HTR-8/SVneo (cell line): ENCODE data around the gene EIF4E1B.

ENCODE experiments used
- DNase-seq: peaks from one replicate; pipeline ENCODE4 v3.0.0; 2011; ENCODE audit warnings: low spot score, mixed read lengths; ENCODE audit not compliant: insufficient read length
- FAIRE-seq: peaks from 2 replicates; lab custom pipeline; 2011; peaks lifted over from hg19 to GRCh38; lab: Jason Lieb, UNC

The EIF4E1B gene

DNA sequence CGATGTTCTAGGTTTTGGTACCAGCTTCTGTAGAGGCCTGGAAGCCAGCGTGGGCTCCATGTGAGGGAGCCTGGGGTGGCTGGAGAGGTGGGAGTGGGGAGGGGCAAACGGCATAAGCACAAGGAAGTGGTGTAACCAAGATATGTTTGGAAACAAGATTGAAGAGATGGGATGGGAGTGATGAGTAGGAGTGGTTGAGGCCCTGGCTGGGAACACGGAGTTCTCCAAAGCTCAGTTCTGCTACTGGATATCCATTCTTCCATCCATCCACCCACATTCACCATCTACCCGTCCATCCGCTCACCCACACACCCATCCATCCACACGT is 29.0 kb downstream of the EIF4E1B start:
- FAIRE-seq, result no peak
- DNase-seq, result no peak

DNA sequence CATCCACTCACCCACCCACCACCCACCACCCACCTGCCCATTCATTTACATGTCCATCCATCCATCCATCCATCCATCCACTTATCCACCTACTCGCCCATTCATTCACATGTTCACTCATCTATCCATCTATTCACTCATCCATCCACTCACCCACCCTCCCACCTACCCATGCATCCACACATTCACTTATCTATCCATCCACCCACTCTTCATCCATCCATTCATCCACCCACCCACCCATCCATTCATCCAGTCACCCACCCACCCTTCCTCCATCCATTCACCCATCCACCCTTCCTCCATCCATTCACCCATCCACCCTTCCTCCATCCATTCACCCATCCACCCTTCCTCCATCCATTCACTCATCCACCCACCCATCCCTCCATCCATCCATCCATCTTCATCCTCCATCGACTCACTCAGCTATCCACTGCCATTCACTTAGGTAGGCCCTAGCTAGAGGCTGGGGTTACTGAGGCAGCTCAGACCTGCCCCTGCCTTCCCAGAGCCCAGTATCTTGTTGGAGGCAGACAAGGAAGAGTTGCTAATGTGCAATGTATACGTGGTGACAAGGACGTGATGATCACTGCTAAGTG is 29.5 kb downstream of the EIF4E1B start:
- peak; percentile 68 for FAIRE-seq

GRCh38 chr5:176660530-176660859 is 30.0 kb downstream of the EIF4E1B start:
- DNase-seq (no peak), FAIRE-seq (no peak)

More for the DNA sequence above, 29.5 kb downstream of the EIF4E1B start:
- DNase-seq, result no peak

- FAIRE-seq, result peak; percentile 88
- DNase-seq, result peak; percentile 92
Observed at GRCh38 chr5:176660860-176661641, 30.6 kb downstream of the EIF4E1B start.

- no peak for FAIRE-seq
- no peak for DNase-seq
Observed at GRCh38 chr5:176661676-176662075, 31.2 kb downstream of the EIF4E1B start.

DNA sequence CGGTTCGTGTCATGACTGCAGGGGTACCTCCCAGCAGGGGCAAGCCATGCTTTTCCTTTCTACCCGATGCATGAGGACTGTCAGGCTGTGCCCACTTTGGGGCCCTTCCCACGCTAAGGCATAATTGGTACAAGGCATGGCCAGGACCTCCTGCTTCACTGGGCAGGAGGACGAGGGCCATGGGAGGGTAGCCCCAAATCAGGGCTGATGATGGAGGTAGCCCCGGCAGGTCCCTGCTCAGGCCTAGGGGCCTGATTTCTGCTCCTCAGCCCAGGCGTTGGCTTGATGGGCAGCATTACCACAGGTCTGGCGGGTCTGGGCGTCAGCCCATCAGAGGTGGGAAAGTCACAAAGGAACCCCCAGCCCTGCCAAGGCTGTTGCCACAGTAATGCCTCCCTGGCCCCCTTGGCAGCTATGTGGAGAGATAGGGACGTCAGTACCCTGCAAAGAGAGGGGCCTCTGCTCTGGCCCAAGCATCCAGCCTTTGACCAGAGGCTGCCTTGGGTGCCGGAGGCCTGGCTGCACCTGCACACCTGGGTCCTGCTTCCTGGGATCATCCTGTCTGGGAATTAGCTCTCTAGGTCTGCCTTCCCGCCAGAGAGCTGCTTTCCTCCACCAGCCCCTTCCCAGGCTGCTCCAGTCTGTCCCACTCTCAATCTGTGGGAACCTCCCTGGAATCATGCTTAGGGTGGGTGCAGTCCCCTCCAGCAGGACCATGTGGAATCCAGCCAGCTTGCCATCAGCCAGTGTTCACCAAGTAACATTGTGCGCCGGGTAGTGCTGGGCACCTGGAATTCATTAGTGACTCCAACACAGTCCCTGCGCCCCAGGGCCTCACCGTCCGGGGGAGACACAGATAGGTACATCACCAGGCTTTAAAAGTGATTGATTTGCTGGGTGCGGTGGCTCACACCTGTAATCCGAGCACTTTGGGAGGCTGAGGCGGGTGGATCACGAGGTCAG is 32.2 kb downstream of the EIF4E1B start:
- no peak for DNase-seq

DNA sequence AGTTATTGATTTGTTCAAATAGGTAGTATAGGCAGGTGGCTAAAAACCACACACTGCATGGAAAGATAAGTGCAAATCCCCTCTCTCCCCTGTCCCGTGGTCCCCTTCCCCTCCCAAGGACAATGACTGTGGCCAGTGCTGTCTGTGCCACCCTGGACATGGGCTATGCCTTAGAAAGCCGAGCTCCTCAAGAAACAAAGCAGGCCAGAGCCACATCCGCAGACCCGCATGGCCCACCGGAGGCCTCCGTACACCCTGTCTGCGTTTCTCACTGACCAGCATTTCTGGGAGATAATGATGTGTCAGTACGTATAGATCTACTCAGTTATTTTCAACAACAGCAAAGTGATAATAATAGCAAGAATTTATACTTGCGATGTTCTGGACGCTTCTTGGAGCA is 33.1 kb downstream of the EIF4E1B start:
- DNase-seq, result no peak
- FAIRE-seq, result no peak

More for the DNA sequence above, 32.2 kb downstream of the EIF4E1B start:
- FAIRE-seq, result no peak

GRCh38 chr5:176664479-176664878 is 34.0 kb downstream of the EIF4E1B start:
- DNase-seq (no peak), FAIRE-seq (no peak)

DNA sequence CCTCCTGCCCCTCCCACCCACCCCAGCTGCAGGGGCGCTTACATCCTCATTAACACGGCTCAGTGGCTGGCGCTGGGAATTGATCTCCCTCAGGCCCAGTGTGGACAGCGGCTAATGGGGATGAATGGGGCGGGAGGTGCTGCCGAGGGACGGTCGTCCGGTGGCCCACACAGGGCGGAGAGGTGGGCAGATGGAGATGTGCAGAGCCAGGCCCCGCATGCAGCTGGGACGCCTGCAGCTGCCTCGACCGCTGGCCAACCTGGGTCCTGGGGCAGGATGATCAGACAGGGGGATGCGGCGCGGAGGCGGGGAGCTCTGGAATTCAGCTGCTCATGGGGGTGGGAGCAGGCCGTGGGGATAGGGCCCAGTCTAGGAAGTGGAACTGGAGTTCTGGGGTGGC is 34.4 kb downstream of the EIF4E1B start:
- no peak for DNase-seq
- FAIRE-seq, result no peak

DNA sequence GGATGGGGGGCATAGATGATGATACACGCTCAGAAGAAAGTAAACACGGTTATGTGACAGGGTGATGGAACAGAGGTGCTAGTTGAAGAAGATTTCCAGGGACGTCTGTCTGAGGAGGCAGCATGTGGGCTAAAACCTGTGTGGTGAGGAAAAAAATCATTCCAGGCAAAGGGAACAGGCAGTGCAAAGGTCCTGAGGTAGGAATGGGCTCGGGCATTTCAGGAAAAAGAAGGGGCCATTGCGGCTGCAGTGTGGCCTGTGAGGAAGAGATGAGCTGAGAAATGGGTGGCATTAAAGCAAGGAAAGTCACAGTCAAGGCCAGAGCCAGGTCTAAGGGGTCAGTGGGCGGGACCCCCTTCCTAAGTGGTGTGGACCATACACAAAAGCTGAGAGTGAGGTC is 35.0 kb downstream of the EIF4E1B start:
- DNase-seq (no peak), FAIRE-seq (no peak)

- no peak for FAIRE-seq
- no peak for DNase-seq
Observed at GRCh38 chr5:176667637-176668036, 37.2 kb downstream of the EIF4E1B start.

DNA sequence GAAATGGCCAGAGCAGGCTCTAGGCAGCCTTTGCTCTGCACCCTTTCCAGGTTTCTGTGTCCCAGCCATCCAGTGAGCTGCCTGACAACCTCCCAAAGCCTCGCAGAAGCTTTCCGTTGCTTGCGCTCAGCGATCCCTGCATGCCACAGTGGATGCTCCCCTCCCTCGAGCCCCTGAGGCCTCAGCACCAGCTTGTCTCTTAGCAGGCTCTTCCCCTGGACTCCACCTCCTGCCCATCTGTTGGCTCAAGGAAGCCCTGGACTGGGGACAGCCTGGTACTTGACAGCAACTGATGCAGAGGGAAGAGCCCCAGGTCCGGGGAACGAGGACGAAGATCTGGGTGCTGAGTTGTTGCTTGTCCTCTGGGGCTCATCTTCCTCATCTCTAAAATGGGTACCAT is 40.0 kb downstream of the EIF4E1B start:
- DNase-seq, result no peak
- FAIRE-seq, result no peak

GRCh38 chr5:176671399-176671798 is 40.9 kb downstream of the EIF4E1B start:
- no peak for FAIRE-seq
- DNase-seq, result no peak

DNA sequence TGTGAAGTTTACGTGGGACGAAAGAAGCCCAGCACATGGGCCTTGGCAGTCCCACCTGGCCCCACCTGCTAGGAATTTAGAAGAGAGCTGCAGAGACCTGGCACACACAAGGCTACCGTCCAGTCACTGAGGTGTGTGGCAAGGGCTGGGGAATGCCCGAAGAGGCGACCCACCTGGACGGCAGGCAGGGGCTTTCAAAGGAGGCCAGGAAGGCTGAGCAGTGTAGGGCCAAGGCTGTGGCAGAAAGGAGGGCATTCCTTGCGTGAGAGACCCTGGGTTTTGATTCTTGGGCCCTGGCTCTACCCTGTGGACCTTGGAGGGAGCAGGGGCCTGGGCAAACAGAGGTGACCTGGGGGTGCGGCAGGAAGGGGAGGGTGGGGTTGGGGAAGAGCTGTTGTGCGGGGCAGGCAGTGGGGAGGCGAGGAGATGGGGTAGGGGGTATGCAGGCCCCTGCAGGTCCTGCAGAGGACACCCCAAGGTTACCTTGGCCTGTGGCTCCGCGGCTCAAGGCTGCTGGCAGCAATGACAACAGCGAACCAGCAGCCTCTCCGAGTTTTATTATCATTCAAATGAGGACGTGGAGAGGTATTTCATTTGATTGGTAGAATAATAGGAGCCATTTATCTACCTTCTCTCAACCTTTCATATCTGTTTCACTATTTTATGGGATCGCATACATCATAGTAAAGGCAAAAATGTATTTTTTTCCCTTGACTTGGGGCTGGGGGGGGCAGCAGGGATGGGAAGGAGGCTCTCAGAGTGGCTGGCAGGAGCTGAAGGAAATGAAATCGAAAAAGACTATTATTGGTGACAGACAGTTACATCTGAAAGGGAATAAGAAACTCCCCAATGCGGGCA is 41.6 kb downstream of the EIF4E1B start:
- no peak for DNase-seq
- no peak for FAIRE-seq

GRCh38 chr5:176673651-176674583 is 43.4 kb downstream of the EIF4E1B start:
- FAIRE-seq (no peak), DNase-seq (no peak)

DNA sequence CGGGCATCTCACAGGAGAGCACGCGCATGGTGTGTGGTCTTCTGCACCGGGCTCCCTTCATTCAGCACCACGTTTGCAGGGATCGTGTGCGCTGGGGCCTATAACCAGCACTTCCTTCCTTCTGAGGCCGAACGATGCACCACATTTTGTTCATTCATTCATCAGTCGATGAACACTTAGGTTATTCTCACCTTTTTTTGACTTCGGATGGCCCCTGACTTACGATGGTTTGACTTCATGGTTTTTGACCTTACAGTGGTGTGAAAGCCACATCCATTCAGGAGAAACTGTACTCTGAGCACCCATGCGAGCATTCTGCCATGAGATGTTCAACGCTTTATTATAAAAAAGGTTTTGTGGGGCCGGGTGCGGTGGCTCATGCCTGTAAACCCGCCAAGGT is 44.3 kb downstream of the EIF4E1B start:
- DNase-seq (no peak), FAIRE-seq (no peak)

DNA sequence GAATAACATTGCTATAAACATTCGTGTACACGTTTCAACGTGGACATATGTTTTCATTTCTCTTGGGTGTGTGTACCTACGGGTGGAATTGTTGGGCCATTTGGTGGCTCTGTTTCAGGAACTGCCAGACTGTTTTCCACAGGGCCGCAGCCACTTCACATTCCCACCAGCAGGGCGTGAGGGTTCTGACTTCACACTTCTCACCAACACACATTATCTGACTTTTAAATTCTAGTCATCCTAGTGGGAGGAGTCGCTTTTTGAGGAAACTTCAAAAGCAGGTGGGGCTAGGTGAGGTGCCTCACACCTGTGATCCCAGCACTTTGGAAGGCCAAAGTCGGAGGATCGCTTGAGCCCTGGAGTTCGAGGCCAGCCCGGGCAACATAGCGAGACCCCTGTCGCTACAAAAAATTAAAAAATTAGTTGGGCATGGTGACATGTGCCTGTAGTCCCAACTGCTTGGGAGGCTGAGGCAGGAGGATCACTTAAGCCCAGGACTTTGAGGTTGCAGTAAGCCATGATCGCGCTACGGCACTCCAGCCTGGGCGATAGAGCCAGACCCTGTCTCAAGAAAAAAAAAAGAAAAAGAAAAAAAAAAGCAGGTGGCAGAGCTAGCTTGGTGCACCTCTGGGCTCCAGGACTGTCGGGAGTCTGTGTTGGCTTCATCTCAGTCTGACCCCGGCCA is 45.3 kb downstream of the EIF4E1B start:
- DNase-seq (peak; percentile 42), FAIRE-seq (no peak)

GRCh38 chr5:176676361-176676824 is 45.9 kb downstream of the EIF4E1B start:
- FAIRE-seq (no peak), DNase-seq (peak; percentile 60)
